NCI-H2081 (cell line): ENCODE data around the gene MGRN1.

Experiments
- DNase-seq, 2 experiments: peaks; one replicate each; lab custom pipeline; 2025; lab: John Stamatoyannopoulos, UW

Gene MGRN1

DNA sequence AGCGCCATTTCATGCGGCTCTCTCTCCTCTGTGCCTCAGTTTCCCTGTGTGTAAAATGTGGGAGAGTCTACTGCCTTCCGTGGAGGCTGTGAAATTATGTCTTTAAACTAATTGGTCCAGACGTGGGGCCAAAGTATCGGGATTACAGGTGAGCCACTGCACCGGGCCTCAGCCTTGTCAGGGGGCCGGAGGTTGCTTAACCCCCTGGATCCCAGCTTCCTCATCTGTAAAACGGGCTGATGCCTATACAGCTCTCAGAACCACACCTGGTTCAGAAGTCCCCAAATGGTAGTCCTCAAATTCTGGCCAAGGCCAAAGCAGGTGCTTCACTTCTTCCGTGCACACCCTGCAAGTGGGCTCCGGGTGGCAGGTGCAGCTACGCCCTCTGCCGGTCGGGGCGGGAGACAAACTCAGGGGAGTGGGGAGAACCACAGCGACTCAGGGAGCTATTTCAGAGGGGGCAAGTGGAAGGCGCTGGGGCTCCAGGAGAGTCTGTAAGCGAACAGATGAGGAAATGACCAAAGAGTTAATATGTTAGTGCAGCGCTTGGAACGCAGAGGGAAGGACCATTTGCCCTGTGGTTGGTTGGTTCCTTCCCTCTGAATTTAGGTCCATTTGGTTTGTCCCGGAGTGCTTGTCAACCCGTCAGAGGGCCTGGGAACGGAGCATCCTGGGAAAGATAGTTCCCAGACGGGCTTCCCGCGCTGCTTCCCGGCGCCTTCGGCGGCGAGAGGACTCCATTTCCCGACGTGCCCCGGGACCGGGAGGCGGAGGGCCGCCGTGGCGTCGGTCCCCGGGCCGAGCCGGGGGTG, at the start of gene MGRN1:
Gene MGRN1, plus strand, starts transcription at position 812 of the 812 bp plus-strand sequence. CDS start 135 bp downstream, outside the sequence.
- DNase-seq: peak; percentile 95 to 97

DNA sequence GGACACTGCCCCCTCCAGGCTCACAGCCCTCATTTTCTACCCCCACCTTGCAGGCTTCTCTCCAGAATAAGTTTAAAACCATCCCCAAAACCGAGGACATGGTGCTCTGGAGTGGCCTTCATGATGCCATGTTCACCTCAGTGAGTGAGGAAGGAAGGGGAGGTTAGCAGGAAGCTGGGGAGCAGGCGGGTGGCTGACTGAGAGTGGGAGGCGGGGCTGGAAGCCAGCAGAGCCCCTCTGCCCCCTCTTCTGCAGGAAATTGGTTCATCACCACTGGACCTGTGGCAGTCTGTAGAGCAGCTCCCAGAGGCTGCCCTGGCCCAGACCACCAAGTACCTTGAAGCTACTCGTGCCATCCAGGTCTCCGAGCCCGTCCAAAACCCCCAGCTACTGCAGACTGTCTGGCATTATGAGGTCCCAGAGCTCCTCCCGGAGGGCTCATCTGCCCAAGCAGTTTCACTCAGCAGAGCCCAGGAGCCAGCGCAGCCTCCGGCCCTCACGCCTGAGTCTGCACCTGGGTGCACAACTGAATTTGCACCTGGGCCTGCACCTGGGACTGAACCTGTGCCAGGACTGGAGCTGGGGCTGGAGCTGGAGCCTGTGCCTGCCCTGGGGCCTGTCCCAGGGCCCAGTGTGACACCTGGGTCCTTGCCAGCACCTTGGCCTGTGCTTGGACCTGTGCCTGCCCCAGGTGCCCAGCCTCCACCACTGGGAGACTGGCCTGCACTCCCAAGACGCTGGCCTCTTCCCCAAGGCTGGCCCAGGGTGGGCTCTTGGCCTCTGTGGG, 49.5 kb upstream of the MGRN1 start:
- DNase-seq: peak in 1 of 2 experiments; percentile 29

DNA sequence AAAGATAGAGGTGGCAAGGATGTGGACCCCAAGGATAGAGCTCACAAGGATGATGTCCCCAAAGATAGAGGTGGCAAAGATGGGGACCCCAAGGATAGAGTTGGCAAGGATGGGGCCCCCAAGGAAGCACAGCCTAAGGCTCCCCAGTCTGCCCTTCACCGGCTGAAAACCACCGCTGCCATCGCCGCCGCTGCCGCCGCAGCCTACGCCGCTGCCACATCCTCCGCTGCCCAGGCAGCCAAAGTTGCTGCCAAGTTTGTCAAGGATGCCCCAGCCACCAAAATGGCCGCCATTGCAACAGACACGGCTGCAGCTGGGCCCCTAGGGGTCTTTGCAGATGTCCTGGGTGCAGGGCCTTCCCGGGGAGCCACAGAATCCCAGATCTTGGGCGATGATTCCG, 48.6 kb upstream of the MGRN1 start:
- DNase-seq: no peak

- DNase-seq: peak; percentile 37 to 48
Observed at GRCh38 chr16:4578961-4579530, 45.6 kb upstream of the MGRN1 start.

DNA sequence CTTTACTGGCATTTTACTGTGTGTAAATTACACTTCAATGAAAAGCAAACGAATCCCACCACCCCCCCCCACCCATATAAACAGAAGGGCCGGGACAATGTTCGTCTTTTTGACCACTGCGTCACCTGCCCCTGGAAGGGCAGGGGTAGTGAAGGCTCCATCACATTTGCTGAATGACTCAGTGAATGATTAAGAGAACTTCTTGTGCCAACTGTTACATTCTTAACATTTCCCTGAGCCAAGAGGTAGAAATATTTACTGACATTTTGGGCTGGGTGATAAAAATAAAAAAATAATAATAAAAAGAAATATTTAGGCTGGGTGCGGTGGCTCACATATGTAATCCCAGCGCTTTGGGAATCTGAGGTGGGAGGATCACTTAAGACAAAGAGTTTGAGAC, 44.4 kb upstream of the MGRN1 start:
- DNase-seq: no peak

GRCh38 chr16:4583906-4584305, 40.7 kb upstream of the MGRN1 start:
- DNase-seq: no peak

DNA sequence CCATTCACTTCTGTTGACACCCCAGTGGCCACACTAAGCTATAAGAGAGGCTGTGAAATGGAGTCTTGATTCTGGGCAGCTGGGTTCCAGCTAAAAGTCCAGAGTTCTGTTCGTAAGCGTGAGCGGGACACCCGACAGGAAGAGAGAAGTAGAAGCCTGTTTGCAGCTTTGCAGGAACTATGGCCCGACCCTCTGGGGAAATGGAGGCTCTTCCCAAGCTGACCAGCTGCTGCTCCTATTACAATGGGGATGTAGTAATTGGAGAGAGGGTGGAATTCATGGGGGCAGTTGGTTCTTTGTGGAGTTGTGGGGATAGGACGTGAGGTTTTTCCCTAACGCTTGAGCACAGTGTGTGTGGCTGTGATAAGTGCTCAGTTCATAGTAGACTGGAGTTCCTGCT, 38.3 kb upstream of the MGRN1 start:
- DNase-seq: no peak

- DNase-seq: no peak
Observed at GRCh38 chr16:4588386-4588785, 36.2 kb upstream of the MGRN1 start.

- no peak for DNase-seq
Observed at GRCh38 chr16:4588961-4589360, 35.7 kb upstream of the MGRN1 start.

DNA sequence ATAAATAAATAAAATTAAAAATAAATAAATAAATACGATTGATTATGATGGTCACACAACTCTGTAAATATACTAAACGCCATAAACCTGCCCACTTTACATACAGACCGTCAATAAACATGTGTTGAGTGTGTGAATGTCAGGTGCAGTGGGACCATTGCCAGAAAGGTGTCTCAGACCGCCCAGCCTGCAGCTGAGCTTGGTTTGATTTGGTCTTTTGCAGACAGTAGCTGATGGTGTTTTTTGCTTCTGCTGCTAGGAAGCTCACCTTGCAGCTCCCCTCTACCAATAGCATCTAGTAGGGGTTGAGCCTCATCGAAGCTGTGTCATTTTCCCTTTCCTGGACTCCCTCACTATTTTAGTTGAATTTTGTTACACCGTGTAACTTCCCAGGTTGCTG, 33.4 kb upstream of the MGRN1 start:
- no peak for DNase-seq

DNA sequence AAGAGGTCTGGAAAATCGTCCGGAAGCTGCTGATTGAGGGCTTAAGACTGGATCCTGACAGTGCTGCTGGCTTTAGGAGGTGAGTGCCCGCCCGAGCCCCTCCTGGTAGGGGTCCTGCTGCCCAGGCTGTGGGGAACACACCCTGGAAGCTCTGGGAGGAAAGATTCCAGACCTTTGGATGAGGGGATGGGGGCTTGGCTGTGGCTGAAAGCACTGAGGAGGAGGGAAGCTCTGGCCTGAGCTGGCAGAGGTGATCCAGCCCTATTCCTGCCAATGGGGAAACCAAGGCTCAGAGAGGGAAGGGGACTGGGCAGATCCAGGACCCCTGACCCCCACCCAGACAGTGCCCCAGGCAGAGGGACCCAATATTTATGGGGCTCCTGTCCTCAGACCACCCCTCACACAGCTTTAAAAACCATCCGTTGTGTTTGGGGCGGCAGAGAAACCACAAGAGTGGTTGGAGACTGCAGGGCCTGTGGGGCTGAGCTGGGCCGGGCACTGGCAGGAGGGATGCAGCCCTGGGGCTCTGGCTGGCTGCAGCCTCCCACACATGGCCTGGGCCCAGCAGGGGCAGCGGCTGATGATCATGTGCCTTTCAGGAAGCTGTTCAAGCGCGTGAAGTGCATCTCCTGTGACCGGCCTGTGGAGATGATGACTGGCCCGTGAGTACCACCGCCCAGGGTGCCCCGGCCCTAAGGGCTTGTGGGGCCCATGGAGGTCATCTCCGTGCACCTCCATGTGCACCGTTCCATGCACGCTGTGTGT, 32.7 kb upstream of the MGRN1 start:
- no peak for DNase-seq

DNA sequence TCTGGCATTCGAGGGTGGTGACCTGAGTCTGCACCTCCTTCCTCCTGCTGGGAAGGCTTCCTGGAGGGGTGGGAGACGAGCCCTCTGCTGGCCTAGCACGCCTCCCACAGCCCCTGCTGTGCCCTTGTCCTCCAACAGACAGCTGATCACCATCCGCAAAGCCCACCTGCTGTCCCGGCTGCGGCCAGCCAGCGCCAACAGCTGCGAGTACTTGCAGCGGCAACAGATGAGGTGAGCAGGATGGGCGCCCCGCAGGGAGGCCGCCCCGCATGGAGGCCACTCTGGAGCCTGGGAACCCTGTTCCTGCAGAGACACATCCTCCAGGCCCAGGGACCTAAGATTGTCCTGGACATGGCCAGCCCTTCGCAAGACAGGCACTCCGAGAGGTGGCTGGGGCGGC, 31.5 kb upstream of the MGRN1 start:
- DNase-seq: peak in 1 of 2 experiments; percentile 9

GRCh38 chr16:4594433-4595410, 29.9 kb upstream of the MGRN1 start:
- no peak for DNase-seq

GRCh38 chr16:4597174-4597573, 27.5 kb upstream of the MGRN1 start:
- no peak for DNase-seq

DNA sequence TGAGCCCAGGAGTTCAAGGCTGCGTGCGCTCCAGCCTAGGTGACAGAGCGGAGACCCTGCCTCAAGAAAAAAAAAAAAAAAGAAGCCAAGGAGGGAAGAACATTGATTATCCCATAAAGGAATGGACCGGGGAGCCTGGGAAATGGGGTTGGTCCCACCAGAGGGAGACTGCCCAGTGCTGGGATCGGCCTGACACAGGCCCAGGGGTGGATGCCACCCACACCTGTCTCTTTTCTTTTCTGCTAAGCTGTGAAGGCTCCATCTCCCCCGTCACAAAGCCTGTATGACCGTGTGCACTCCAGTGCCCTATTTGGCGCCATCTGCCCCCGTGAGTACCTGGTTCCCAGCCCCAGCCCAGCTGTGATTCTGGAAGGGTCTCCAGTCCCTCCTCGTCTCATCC, 25.6 kb upstream of the MGRN1 start:
- DNase-seq: no peak

DNA sequence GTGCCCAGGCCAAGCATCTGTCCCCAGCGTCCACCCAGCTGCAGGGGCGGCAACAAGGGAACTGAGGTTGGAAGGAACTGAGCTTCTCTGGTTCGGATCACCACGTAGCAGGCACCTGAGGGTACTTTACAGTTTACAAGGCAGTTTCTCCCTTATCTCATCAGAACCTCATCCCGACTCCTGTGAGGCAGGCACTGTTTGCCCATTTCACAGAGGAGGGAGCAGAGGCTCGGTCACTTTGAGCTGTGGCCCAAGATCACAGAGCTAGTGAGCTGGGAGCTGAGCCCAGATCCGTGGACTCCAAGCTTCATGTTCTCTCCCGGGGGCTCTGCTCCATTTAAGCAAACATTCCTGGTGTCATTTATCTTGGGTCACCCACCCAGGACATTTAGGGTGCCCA, 25.1 kb upstream of the MGRN1 start:
- no peak for DNase-seq

GRCh38 chr16:4601036-4601863, 23.4 kb upstream of the MGRN1 start:
- peak in 1 of 2 experiments; percentile 21 for DNase-seq

DNA sequence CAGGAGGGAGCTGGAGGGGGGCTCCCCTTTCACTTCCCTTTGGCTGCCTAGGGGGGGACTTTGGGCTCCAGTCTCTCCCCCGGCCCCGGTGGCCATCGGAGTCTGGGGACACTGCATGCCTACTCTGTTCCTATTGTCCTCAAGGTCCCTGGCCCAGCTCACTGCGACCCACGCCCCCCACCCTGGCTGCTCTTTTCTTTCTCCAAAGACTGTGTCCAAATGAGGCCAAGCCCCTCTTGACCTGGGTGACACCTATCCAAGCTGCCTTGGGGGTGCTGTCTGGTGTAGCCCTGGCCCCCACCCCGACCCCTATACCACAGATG, 22.8 kb upstream of the MGRN1 start:
- no peak for DNase-seq

GRCh38 chr16:4602331-4602730, 22.3 kb upstream of the MGRN1 start:
- no peak for DNase-seq

DNA sequence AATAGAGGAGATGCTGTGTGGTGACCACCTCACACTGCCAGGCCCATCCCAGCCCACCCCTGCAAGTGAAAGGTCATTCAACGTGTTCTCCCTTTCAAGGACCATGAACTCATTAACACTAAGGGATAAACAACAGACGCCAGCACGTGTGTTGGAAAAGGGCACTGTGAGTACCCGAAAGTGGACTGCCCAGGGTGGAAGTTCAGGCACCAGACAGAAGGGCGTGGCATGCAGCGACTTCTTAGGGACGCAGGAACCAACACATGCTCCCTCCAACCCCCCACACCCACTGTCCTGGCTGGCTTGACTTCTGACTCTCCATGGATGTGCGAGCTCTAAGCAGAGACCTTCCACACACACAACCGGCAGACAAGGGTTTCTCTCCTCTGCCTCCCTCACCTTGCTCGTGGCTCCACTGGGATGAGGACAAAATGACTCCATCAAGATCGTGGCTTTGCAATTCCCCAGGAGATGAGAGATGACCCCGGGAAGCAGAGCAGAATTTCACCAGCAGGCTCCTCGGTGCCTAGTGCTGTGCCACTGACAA, 20.9 kb upstream of the MGRN1 start:
- no peak for DNase-seq
